ENCODE results near the gene SLC24A4. TPM values are rescaled to one million over a fixed set of nuclear protein-coding genes. Genes with fewer than 3 reads are reported as not detected.

Gene SLC24A4
- total and polyA plus RNA-seq, 7 experiments from 2014 or later, result 0.10 to 15.3 (median 2.1) TPM; not detected in 4

DNA sequence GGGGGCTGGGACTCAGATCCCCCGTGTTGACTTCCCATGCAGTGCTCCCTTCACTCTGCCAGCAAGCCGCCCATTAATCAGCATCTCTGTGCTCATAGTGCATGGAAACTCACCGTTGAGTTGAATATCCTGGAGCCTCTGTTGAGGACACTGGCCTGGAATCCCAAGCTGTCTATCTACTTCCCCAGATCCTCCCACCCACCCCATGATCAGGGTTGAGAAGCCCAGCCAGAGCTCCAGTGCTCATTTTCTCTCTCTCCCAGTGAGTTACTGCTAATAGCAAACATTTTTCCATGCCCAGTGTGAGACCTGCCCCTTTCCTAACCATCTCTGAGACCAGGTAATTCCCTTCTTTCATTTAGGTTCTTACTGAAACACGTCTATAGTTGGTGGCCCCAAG lies 88.2 kb downstream of the SLC24A4 start:
- Mint-ChIP-seq H3K4me3 (no peak overlapping the region), H3K9me3 (peaks cover 0 to 15% (median 4%) of the 10 kb centered on the region in 11 donors), H3K27me3 (peaks cover 0 to 13% (median 7%) of the 10 kb centered on the region in 5 donors), H3K4me1 (peaks cover 0 to 14% (median 0%) of the 10 kb centered on the region in 7 donors), H3K36me3 (peaks cover 2 to 7% (median 5%) of the 10 kb centered on the region in 5 donors), H3K27ac (no peak overlapping the region)
- Histone ChIP-seq H3K27me3 (ENCODE audit: control insufficient read depth in 2 of 2, insufficient read depth in 2 of 2, low read length in 2 of 2) (no peaks in the 10 kb centered on the region), H3K9me3 (ENCODE audit: control insufficient read depth in 2 of 3, low read length in 3 of 3) (no peaks in the 10 kb centered on the region), H3K27ac (ENCODE audit: low read depth, low read length) (no peak overlapping the region), H3K4me1 (ENCODE audit: control insufficient read depth in 2 of 2, insufficient read depth in 2 of 2, low read length in 2 of 2) (no peaks in the 10 kb centered on the region), H3K4me3 (ENCODE audit: low read length) (no peak overlapping the region), H3K36me3 (ENCODE audit: control insufficient read depth in 2 of 3, insufficient read depth in 3 of 3, low read length in 3 of 3) (no peaks in the 10 kb centered on the region)
- no peak for ATAC-seq
- CTCF ChIA-PET, result no interaction called here
- POLR2A ChIA-PET, result no interaction called here
- no peak for DNase-seq
- intact Hi-C loops (cut with micrococcal nuclease), result no loop called here

GRCh38 chr14:92411941-92412340 lies 89.0 kb downstream of the SLC24A4 start:
- Histone ChIP-seq H3K4me3 (ENCODE audit: low read length) (no peak overlapping the region), H3K4me1 (ENCODE audit: control insufficient read depth in 2 of 2, insufficient read depth in 2 of 2, low read length in 2 of 2) (no peaks in the 10 kb centered on the region), H3K36me3 (ENCODE audit: control insufficient read depth in 2 of 3, insufficient read depth in 3 of 3, low read length in 3 of 3) (no peaks in the 10 kb centered on the region), H3K27ac (ENCODE audit: low read depth, low read length) (no peak overlapping the region), H3K27me3 (ENCODE audit: control insufficient read depth in 2 of 2, insufficient read depth in 2 of 2, low read length in 2 of 2) (no peaks in the 10 kb centered on the region), H3K9me3 (ENCODE audit: control insufficient read depth in 2 of 3, low read length in 3 of 3) (no peaks in the 10 kb centered on the region)
- peaks cover 0 to 13% (median 7%) of the 10 kb centered on the region in 5 donors for H3K27me3 Mint-ChIP-seq
- H3K27ac Mint-ChIP-seq, result no peak overlapping the region
- H3K4me3 Mint-ChIP-seq, result no peak overlapping the region
- ChIA-PET POLR2A (no interaction called here), CTCF (no interaction called here)
- peaks cover 2 to 4% (median 2%) of the 10 kb centered on the region in 5 donors for H3K36me3 Mint-ChIP-seq
- intact Hi-C loops (cut with micrococcal nuclease), result no loop called here
- DNase-seq, result no peak
- no peak for ATAC-seq
- peaks cover 0 to 6% (median 4%) of the 10 kb centered on the region in 11 donors for H3K9me3 Mint-ChIP-seq
- peaks cover 0 to 14% (median 0%) of the 10 kb centered on the region in 7 donors for H3K4me1 Mint-ChIP-seq

DNA sequence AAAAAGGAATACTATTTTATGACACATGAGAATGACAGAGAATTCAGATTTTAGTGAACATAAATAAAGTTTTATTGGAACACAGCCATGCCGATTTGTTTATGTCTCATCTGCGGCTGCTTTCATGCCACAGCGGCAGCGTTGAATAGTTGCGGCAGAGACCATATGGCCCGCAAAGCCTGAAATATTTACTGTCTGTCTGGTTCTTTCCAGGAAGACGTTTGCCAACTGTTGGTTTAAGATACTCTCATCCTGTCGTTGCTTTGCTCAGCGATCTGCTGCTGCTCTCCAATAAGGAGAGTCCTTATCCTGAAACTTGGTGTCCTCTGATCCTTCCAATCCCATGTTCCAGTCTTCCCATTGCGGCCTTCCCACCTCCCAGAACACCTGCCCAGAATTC lies 89.9 kb downstream of the SLC24A4 start:
- ATAC-seq (no peak), DNase-seq (no peak)
- H3K27me3 ChIP-seq (ENCODE audit: control insufficient read depth in 2 of 2, insufficient read depth in 2 of 2, low read length in 2 of 2), result no peaks in the 10 kb centered on the region
- no peaks in the 10 kb centered on the region for H3K9me3 ChIP-seq (ENCODE audit: control insufficient read depth in 2 of 3, low read length in 3 of 3)
- Mint-ChIP-seq H3K9me3 (peaks cover 0 to 2% (median 0%) of the 10 kb centered on the region in 11 donors), H3K4me3 (no peak overlapping the region), H3K27ac (no peak overlapping the region), H3K36me3 (no peaks in the 10 kb centered on the region), H3K4me1 (peaks cover 0 to 10% (median 0%) of the 10 kb centered on the region in 7 donors), H3K27me3 (peaks cover 0 to 13% (median 7%) of the 10 kb centered on the region in 5 donors)
- H3K4me3 ChIP-seq (ENCODE audit: low read length), result no peak overlapping the region
- no peak overlapping the region for H3K27ac ChIP-seq (ENCODE audit: low read depth, low read length)
- ChIA-PET CTCF (no interaction called here), POLR2A (no interaction called here)
- H3K4me1 ChIP-seq (ENCODE audit: control insufficient read depth in 2 of 2, insufficient read depth in 2 of 2, low read length in 2 of 2), result no peaks in the 10 kb centered on the region
- intact Hi-C loops (cut with micrococcal nuclease), result no loop called here
- H3K36me3 ChIP-seq (ENCODE audit: control insufficient read depth in 2 of 3, insufficient read depth in 3 of 3, low read length in 3 of 3), result no peaks in the 10 kb centered on the region

- CTCF ChIA-PET, result no interaction called here
- Histone ChIP-seq H3K4me3 (ENCODE audit: low read length) (no peak overlapping the region), H3K27ac (ENCODE audit: low read depth, low read length) (no peak overlapping the region), H3K36me3 (ENCODE audit: control insufficient read depth in 2 of 3, insufficient read depth in 3 of 3, low read length in 3 of 3) (no peaks in the 10 kb centered on the region), H3K4me1 (ENCODE audit: control insufficient read depth in 2 of 2, insufficient read depth in 2 of 2, low read length in 2 of 2) (no peaks in the 10 kb centered on the region), H3K9me3 (ENCODE audit: control insufficient read depth in 2 of 3, low read length in 3 of 3) (no peaks in the 10 kb centered on the region), H3K27me3 (ENCODE audit: control insufficient read depth in 2 of 2, insufficient read depth in 2 of 2, low read length in 2 of 2) (no peaks in the 10 kb centered on the region)
- Mint-ChIP-seq H3K27me3 (peaks cover 0 to 13% (median 7%) of the 10 kb centered on the region in 5 donors), H3K36me3 (no peaks in the 10 kb centered on the region), H3K4me3 (no peak overlapping the region), H3K4me1 (peaks cover 0 to 9% (median 0%) of the 10 kb centered on the region in 7 donors), H3K27ac (no peak overlapping the region), H3K9me3 (peaks cover 0 to 2% (median 0%) of the 10 kb centered on the region in 11 donors)
- no peak for ATAC-seq
- POLR2A ChIA-PET, result no interaction called here
- no peak for DNase-seq
- intact Hi-C loops (cut with micrococcal nuclease), result no loop called here
Observed at GRCh38 chr14:92413379-92413778, 90.4 kb downstream of the SLC24A4 start.

GRCh38 chr14:92414690-92415445 lies 91.9 kb downstream of the SLC24A4 start:
- intact Hi-C loops (cut with micrococcal nuclease), result no loop called here
- CTCF ChIA-PET, result no interaction called here
- H3K36me3 Mint-ChIP-seq, result peaks cover 0 to 7% (median 0%) of the 10 kb centered on the region in 5 donors

DNA sequence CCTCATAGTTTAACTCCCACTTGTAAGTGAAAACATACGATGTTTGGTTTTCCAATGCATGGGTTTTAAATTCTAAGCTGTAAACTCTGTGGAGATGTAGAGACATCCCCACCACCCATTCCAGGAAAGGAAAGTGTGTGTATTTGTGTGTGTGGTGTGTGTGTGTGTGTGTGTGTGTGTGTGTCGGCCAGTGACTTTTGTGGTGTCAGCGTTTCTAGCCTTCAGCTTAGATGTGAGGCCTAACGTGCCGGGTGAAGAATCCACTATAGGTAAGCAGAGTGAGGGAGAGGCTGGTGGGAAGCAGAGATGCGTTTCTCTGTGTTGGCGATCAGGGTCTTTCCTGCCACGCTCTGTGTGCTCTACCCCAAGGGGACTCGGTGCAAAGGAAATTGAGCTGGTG lies 93.0 kb downstream of the SLC24A4 start:
- Mint-ChIP-seq H3K4me3 (no peak overlapping the region), H3K36me3 (peaks cover 0 to 7% (median 0%) of the 10 kb centered on the region in 5 donors), H3K27me3 (peaks cover 0 to 15% (median 7%) of the 10 kb centered on the region in 5 donors), H3K4me1 (peaks cover 0 to 6% (median 0%) of the 10 kb centered on the region in 7 donors), H3K27ac (no peak overlapping the region), H3K9me3 (peaks cover 0 to 7% (median 0%) of the 10 kb centered on the region in 11 donors)
- CTCF ChIA-PET, result no interaction called here
- DNase-seq (no peak), ATAC-seq (no peak)
- Histone ChIP-seq H3K27ac (ENCODE audit: low read depth, low read length) (no peak overlapping the region), H3K4me1 (ENCODE audit: control insufficient read depth in 2 of 2, insufficient read depth in 2 of 2, low read length in 2 of 2) (no peaks in the 10 kb centered on the region), H3K9me3 (ENCODE audit: control insufficient read depth in 2 of 3, low read length in 3 of 3) (no peaks in the 10 kb centered on the region), H3K36me3 (ENCODE audit: control insufficient read depth in 2 of 3, insufficient read depth in 3 of 3, low read length in 3 of 3) (no peaks in the 10 kb centered on the region), H3K27me3 (ENCODE audit: control insufficient read depth in 2 of 2, insufficient read depth in 2 of 2, low read length in 2 of 2) (no peaks in the 10 kb centered on the region), H3K4me3 (ENCODE audit: low read length) (no peak overlapping the region)
- POLR2A ChIA-PET, result no interaction called here
- intact Hi-C loops (cut with micrococcal nuclease), result no loop called here

More at GRCh38 chr14:92414690-92415445, 91.9 kb downstream of the SLC24A4 start:
- Histone ChIP-seq H3K27ac (ENCODE audit: low read depth, low read length) (no peak overlapping the region), H3K27me3 (ENCODE audit: control insufficient read depth in 2 of 2, insufficient read depth in 2 of 2, low read length in 2 of 2) (no peaks in the 10 kb centered on the region), H3K4me1 (ENCODE audit: control insufficient read depth in 2 of 2, insufficient read depth in 2 of 2, low read length in 2 of 2) (no peaks in the 10 kb centered on the region), H3K4me3 (ENCODE audit: low read length) (no peak overlapping the region), H3K36me3 (ENCODE audit: control insufficient read depth in 2 of 3, insufficient read depth in 3 of 3, low read length in 3 of 3) (no peaks in the 10 kb centered on the region), H3K9me3 (ENCODE audit: control insufficient read depth in 2 of 3, low read length in 3 of 3) (no peaks in the 10 kb centered on the region)
- Mint-ChIP-seq H3K4me1 (peaks cover 0 to 6% (median 0%) of the 10 kb centered on the region in 7 donors), H3K27me3 (peaks cover 0 to 15% (median 7%) of the 10 kb centered on the region in 5 donors), H3K4me3 (no peak overlapping the region), H3K9me3 (peaks cover 0 to 7% (median 0%) of the 10 kb centered on the region in 11 donors), H3K27ac (no peak overlapping the region)
- ATAC-seq (peak; percentile 65), DNase-seq (no peak)
- POLR2A ChIA-PET, result no interaction called here

- peaks cover 0 to 7% (median 0%) of the 10 kb centered on the region in 5 donors for H3K36me3 Mint-ChIP-seq
- POLR2A ChIA-PET, result no interaction called here
- peaks cover 0 to 17% (median 7%) of the 10 kb centered on the region in 5 donors for H3K27me3 Mint-ChIP-seq
- Histone ChIP-seq H3K9me3 (ENCODE audit: control insufficient read depth in 2 of 3, low read length in 3 of 3) (no peaks in the 10 kb centered on the region), H3K4me3 (ENCODE audit: low read length) (no peak overlapping the region), H3K27ac (ENCODE audit: low read depth, low read length) (no peak overlapping the region), H3K36me3 (ENCODE audit: control insufficient read depth in 2 of 3, insufficient read depth in 3 of 3, low read length in 3 of 3) (no peaks in the 10 kb centered on the region), H3K4me1 (ENCODE audit: control insufficient read depth in 2 of 2, insufficient read depth in 2 of 2, low read length in 2 of 2) (no peaks in the 10 kb centered on the region), H3K27me3 (ENCODE audit: control insufficient read depth in 2 of 2, insufficient read depth in 2 of 2, low read length in 2 of 2) (no peaks in the 10 kb centered on the region)
- no peak overlapping the region for H3K4me3 Mint-ChIP-seq
- CTCF ChIA-PET, result no interaction called here
- H3K4me1 Mint-ChIP-seq, result peaks cover 0 to 4% (median 0%) of the 10 kb centered on the region in 7 donors
- H3K27ac Mint-ChIP-seq, result no peak overlapping the region
- peaks cover 0 to 7% (median 0%) of the 10 kb centered on the region in 11 donors for H3K9me3 Mint-ChIP-seq
- DNase-seq (no peak), ATAC-seq (no peak)
- intact Hi-C loops (cut with micrococcal nuclease), result no loop called here
Observed at GRCh38 chr14:92416544-92416943, 93.6 kb downstream of the SLC24A4 start.

Data from naive thymus-derived CD4-positive, alpha-beta T cell (primary cell).